Caki2 (cell line): ENCODE data around the gene EHD4. TPM values are rescaled to one million over a fixed set of nuclear protein-coding genes. Genes with fewer than 3 reads are reported as not detected.

ENCODE experiments used
- DNase-seq: peaks from one replicate; pipeline ENCODE4 v3.0.0-alpha.2; 2015; ENCODE audit warnings: low read depth
- in situ Hi-C: cut with HindIII; loops from 2 replicates; pipeline ENCODE4 v1.10.0; 2016; ENCODE audit warnings: low sequenced_read_pairs, low pct_unique_long_range_greater_than_20kb, mixed read lengths
- total RNA-seq: library from RNA; depleted of rRNA; stranded (reverse); fragments of >200 nt; shearing (Covaris generic); gene quantifications from 2 replicates; pipeline ENCODE4 v1.2.3, GENCODE V29; 2014; ENCODE audit warnings: low replicate concordance

The EHD4 gene
- total RNA-seq, 1 experiment from 2014 or later = 3.8 TPM

DNA sequence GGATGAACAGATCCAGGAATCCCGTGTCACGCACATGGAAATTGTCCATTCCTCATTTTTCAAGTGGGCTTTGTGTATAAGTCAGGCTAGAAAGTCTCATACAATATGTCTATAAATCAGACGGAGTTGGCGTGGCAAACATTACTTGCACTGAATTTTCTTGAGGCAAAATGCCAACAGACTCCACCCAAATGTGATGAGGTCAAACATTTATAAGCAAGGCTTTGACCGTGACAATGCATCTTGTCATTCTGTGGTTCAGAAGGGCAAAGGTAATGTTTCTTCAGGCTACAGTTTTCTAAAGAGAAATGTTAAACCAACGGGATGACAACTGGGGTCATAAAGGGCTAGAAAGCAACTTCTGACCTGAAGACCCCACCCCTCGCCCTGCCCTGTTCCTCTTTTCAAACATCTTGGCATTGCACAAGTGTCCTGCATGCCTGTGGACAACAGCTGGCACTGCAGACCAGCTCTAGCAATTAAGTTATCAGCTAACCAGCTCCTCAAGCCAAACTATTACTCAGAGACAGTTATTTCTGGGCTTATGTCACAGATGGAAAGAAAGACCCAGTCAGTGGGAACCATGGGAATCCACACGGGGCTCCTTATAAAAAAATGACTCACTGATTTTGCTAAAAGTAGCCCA lies 42.0 kb downstream of the EHD4 start:
- in situ Hi-C loops = no loop called here
- DNase-seq = peak; percentile 95

GRCh38 chr15:41928637-41929620 lies 43.4 kb downstream of the EHD4 start:
- in situ Hi-C loops = no loop called here
- DNase-seq = peak; percentile 40

DNA sequence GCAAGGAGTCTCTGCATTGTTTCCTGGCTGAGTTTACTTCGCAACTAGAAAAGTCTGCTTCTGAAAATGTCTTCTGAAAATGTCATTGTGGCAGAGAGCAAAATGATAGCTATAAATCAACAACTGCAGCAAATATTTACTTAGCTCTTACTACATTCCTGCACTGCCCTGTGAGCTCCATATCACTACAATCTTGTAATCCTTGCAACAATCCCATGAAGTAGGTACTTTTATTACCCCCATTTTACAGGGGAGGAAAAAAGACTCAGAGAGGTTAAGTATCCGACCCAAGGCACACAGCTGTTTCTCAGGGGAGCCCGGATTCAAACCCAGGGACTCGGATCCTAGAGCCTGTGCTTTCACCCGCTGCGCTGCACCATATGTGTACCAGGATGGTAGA lies 44.3 kb downstream of the EHD4 start:
- in situ Hi-C loops = no loop called here

GRCh38 chr15:41927536-41927935 lies 44.8 kb downstream of the EHD4 start:
- in situ Hi-C loops = no loop called here
- no peak for DNase-seq

More for the DNA sequence above, 44.3 kb downstream of the EHD4 start:
- DNase-seq = no peak

DNA sequence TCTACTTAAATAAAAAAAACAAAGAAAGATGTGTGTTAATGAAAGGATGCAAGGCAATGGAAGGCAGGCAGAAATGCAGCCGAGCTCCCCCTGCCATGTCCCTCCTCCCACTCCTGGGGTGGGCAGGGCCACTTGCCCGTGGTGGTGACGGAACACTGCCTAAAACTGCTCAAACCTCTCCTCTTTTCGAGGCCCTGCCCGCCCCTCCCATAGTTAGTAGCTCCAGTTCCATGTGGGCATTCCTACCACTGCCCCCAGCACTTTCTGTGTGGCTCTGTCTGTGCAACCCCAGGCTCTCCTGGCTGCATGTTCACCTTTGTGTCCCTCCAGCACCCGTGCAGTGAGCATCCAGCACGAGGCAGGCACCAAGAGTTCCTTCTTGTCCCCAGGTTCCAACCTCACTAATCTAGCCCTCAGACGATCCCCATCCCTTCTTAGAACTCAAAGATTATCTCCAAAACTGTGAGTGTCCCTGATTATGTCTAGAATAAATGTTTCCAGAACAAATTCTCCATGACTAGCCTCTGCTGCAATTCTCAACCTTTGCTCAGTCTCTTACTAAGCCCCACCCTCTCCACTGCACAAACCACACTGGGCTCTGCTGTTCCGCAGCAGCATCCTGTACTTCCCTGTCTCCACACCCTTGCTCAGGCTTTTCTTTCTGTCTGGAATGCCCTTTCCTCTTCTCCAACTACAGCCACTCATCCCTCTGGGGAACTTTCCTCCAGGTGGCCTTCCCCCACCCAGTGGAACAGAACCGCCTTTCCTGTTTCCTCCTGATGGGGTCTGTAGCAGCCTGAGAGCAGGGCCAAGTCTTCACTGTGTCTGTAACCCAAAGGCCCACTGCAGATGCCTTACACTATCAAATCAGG lies 45.9 kb downstream of the EHD4 start:
- in situ Hi-C loops = no loop called here
- DNase-seq = no peak

DNA sequence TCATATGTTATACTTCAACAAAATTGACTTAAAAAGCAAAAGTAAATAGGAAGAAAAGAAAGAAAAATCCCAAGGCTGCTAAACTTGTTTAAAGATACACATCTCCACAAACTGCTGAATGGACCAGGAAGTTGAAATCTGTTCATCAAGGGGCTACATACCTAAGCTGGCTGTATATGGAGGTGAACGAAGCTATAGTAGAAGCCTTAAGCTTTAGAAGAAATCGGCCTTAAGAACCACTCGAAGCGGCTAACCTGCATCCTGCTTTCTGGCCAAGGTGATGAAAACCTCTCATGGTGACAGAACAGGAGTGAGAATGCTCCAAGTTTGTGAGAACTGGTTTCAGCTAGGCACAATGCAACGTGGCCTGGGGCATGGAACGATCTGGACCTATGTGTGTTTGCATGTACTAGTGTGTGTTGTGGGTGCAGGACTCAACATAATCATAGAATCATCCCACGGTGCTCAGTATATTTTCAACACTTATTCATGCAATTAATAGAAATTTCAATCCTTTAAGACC lies 47.2 kb downstream of the EHD4 start:
- DNase-seq = no peak
- in situ Hi-C loops = no loop called here

- DNase-seq = no peak
- in situ Hi-C loops = no loop called here
Measured at GRCh38 chr15:41923401-41923997, 48.9 kb downstream of the EHD4 start.

GRCh38 chr15:41922353-41922752 lies 50.0 kb downstream of the EHD4 start:
- in situ Hi-C loops = no loop called here
- DNase-seq = no peak

GRCh38 chr15:41921639-41922038 lies 50.7 kb downstream of the EHD4 start:
- in situ Hi-C loops = no loop called here
- no peak for DNase-seq

DNA sequence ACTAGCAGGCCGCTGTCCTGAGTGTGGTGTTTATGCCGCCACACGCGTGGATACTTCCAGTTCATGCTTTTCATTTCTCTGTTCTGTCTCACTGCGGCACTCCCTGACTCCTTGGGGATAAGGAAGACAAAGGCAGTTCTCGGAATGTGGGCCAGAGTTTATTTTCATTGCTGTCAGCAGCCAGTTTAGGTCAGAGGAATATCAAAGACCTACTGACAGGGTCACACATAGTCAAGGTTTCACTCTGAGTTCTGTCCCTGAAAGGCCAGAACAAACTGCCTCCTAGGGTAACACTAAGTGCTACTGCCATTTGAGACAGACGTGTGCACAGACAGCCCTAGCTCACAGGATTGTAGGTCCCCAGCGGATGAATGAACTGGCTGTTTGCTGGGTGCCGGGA lies 51.2 kb downstream of the EHD4 start:
- no peak for DNase-seq
- in situ Hi-C loops = no loop called here

- in situ Hi-C loops = no loop called here
- peak; percentile 16 for DNase-seq
Measured at GRCh38 chr15:41919954-41920538, 52.3 kb downstream of the EHD4 start.

DNA sequence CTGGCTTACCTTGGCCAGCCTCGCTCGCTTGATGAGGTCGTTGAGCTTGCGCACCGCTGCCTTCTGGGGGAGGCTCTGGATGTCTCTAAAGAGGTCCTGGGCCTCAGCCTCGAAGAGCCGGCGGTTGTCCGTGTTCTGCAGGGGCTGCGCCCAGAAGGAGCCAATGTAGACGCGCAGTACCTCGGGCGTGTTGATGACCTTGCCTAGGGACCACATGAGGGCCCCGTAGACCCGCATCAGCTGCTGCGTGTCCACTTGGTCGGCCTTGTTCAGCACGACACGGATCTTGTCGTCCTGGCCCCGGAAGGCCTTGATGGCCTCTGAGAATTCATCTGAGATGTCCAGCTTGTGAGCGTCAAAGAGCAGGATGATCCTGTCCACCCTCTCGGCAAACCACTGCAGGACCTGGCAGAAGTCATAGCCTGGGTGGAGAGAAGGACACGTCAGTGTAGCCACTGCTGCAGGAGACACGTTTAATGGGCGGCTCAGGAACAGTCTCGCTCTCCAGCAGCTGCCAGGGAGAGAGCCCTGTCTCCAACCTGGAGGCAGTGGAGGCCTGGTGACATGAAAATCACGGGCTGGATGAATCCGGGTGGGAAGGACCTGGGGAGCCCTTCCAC lies 53.0 kb downstream of the EHD4 start:
- DNase-seq = no peak
- in situ Hi-C loops = no loop called here

GRCh38 chr15:41918506-41919126 lies 53.7 kb downstream of the EHD4 start:
- no peak for DNase-seq
- in situ Hi-C loops = no loop called here

DNA sequence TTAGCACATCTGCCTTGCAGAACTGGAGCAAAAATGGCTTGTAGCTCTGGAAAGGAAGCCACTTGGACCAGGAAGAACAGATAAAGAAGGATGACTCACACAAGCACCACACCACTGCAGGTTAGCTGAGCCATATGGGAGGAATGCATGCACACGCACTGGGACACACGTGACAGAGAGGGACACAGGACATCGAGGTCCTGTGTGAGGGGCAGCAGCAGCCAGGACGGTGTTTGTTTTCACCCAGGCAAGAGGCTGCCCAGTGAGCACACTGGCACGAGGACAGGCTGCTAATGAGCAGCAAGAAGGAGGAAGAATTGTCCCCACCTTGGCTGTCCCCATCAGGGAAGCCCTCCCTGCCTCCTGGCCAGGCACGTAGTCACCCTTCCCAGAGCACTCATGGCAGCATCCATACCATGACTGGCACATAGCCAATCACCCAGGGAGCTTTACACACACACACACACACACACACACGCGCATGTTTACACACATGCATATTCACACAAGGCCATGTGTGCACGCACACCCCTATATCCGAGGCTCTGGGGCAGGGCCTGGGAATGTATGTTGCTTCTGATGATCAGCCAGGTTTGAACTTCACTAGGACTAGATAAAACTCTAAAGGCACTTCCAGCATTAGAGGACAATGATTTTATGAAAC lies 54.5 kb downstream of the EHD4 start:
- in situ Hi-C loops = no loop called here
- peak; percentile 69 for DNase-seq

- in situ Hi-C loops = no loop called here
- DNase-seq = no peak
Measured at GRCh38 chr15:41915255-41915994, 56.9 kb downstream of the EHD4 start.

GRCh38 chr15:41914411-41914810 lies 57.9 kb downstream of the EHD4 start:
- DNase-seq = no peak
- in situ Hi-C loops = no loop called here
